HG03558 (cell line): Measurements from ENCODE around the gene SNED1.

ENCODE experiments used
- ATAC-seq: cut with Tn5 transposase; IDR thresholded peaks from one replicate; pipeline ENCODE4 v1.9.1; 2021; ENCODE audit warnings: moderate number of reproducible peaks; ENCODE audit not compliant: unreplicated experiment; ENCODE audit errors: extremely low read depth

SNED1 gene

DNA sequence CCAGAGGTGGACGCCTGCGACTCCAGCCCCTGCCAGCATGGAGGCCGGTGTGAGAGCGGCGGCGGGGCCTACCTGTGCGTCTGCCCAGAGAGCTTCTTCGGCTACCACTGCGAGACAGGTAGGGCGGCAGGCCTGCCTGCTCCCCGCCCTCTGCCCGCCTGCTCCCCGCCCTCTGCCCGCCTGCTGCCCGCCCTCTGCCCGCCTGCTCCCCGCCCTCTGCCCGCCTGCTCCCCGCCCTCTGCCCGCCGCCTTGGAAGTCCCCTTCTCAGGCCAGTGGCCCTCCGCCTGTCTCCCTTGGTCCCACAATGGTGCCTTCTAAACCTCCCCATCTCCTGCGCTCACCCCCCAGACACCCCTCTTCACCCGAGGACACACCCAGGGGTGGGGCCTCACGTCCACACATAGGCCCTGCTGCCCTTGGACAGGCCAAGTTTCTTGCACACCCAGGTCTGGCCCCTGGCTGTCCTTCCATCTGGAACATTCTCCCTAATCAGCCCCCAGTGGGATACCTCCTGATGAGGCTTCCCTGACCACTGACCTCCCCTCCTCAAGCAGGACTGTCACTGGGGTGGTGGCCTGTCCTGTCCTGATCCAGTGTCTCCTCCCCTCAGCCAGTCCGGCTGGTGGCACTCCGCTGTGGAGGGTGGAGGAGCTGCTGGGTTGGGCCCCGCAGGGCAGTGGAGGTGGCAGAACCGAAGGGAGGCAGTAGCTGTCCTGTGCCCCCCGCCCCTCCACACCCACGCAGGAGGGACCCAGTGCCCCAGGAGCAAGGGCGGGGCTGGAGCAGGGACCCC, 65.8 kb downstream of the SNED1 start:
- ATAC-seq = no peak

DNA sequence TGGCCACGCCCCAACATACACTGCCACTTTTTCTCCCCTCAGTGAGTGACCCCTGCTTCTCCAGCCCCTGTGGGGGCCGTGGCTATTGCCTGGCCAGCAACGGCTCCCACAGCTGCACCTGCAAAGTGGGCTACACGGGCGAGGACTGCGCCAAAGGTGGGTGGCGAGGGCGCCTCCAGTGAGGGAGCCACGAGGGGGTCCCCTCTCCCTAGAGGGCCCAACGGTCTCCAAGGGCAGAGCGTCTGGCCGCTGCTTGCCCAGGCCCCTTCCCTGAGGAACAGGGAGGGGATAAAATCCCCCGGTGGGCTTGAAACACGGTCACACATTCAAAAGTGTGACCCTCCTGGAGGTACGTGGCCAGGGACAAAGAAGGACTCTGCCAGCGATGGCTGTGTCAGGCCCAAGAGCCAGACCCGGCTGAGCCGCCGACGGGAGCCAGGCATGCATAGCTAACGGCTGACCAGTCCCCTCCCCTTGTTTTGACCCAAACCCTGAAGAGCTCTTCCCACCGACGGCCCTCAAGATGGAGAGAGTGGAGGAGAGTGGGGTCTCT, 66.5 kb downstream of the SNED1 start:
- no peak for ATAC-seq

DNA sequence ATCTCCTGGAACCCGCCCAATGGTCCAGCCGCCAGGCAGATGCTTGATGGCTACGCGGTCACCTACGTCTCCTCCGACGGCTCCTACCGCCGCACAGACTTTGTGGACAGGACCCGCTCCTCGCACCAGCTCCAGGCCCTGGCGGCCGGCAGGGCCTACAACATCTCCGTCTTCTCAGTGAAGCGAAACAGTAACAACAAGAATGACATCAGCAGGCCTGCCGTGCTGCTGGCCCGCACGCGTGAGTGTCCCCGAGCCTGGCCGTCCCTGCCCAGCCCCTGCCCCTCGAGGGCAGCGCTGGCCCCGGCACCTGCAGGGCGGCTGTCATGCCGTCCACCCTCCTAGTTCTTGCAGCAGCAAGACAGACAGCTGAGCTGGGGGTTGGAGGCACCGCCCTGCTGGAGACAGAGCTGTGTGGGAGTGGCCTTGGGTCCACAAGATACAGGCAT, 67.0 kb downstream of the SNED1 start:
- no peak for ATAC-seq

DNA sequence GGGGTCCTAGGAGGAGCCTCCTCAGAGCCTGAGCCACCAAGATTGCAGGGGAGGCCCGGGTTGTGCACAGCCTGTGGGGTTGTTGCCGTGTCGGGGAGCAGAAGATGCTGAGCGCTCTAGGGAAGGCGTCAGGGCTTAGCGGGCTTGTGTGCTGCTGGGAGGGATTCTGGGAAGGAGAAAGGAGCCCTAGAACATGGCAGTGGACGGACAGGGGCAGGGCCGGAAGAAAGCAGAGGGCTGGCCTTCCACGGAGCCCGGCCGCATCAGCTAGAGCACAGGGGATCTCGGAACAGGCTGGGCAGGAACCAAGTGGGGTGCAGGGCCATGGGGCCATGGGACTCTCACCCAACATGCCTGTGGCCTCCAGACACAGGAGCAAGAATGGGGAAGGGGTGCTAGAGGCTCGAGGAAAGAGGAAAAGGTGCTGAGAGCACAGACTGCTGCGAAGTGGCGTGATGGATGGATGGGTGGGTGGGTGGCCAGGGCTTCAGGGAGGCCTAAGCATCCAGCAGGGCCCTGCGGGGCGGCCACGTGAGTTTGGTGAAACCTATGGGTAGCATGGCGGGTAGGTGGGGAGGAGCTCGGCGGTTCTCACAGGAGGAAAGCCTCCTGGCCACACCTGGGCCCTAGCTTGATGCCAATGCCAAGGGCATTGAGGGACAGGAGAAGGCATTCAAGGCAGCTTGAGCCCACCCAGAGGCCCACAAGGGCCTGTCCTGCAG, 67.9 kb downstream of the SNED1 start:
- no peak for ATAC-seq

DNA sequence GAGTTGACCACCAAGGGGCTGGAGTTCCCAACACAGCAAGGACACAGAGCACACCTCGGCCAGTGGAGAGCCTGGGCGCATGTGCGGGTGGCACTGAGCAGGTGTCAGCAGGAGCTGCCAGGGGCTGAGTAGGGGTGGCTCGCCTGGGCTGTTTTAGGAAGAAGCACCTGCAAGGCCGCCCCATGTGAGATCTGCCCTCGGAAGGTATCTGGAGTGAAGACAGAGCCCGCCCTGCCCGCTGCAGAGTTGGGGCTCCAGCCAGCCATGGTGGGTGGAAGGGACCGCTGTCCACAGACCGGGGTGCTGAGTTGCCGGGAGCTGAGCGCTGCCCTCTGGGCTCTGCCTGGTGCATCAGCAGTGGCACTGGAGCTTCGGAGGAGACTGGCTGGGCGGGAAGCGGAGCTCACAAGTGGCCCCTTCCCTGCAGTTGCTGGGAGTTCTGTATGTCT, 68.5 kb downstream of the SNED1 start:
- no peak for ATAC-seq

DNA sequence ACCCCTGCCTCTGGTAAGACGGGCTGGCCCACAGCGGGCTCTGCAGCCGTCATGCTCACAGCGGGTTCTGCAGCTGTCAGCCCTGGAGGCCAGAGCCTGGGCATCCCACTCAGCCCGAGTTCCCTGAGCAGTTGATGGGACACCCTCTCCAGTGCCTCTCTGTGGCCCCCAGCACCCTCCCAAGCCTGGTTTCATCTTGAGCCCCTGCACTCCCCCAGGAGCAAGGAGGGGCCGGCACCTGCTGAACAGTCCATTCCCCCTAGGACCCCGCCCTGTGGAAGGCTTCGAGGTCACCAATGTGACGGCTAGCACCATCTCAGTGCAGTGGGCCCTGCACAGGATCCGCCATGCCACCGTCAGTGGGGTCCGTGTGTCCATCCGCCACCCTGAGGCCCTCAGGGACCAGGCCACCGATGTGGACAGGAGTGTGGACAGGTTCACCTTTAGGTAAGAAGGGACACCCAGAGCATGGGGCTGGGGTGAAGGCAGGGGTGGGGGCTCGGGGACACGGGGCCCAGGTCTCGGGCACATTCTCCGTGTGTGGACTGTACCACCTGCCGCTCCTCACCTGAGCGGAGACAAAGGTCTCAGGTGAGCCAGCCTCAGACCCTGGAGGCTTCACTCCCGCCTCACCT, 69.2 kb downstream of the SNED1 start:
- no peak for ATAC-seq

DNA sequence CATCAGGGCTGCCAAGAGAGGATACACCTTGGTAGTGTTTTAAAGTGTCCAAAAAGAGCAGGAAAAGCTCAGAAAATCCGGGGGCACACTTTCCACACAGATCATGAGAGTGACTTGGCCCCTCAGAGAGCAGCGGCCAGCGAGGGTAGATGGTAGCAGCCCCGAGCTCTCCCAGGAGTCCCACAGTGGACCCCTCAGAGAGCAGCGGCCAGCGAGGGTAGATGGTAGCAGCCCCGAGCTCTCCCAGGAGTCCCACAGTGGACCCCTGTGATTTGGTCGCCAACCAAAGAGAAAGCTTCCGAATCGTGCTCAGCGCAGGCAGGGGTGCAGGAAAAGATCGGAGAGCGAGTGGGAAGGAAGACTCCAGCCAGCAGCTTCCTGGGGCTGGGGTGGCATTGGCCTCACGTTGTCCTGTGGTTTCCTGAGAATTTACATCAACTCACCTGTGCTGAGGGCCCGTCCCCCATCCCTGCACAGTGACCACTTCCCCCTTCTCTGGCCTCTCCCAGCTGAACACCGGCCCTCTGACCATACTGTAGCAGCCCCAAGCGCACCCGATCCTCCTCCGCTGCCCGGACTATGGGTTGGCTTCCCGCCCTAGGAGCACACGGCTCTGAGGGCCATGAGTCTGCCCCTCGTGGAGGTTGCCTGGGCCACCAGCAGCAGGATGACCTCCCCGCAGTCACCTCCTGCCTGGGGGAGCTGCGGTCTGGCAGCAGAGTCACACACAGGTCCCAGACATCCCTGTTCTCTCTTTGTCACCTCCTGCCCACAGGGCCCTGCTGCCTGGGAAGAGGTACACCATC, 69.9 kb downstream of the SNED1 start:
- no peak for ATAC-seq

DNA sequence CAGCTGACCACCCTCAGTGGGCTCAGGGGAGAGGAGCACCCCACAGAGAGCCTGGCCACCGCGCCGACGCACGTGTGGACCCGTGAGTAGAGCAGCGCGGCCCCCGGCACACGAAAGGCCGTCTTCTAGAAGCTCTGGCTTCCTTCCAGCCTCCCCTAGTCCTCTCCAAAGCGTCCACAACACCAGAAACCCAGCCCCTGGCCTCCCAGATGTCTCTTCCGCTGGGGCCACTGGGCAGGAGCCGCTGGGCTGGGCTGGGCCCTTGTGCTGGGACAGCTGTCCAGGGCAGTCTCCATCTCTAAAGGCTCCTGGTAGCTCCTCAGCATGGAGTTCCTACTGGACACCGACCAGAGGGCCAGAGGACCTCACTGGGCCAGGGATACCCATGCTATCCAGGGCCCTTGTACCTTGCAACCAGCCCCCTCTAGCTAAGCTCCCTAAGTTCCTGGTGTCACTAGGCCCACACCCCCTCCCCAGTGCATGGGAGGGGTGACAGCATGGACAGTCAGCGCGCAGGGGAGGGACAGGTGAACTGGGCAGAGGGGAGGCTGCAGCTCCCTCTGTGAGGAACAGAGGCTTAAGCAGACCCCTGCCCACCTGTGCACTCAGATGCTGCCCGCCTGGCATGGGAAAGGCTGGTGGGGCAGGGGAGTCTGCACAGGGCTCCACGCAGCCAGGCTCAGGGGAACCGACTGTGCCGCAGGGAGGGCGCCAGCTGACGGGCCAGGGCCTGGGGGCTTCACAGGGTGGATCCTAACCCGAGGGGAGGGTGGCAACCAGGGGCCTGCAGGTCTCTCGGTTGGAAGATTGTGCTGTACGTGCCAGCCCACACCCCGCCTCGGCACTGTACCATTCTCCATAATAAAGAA, 70.8 kb downstream of the SNED1 start:
- ATAC-seq = no peak

DNA sequence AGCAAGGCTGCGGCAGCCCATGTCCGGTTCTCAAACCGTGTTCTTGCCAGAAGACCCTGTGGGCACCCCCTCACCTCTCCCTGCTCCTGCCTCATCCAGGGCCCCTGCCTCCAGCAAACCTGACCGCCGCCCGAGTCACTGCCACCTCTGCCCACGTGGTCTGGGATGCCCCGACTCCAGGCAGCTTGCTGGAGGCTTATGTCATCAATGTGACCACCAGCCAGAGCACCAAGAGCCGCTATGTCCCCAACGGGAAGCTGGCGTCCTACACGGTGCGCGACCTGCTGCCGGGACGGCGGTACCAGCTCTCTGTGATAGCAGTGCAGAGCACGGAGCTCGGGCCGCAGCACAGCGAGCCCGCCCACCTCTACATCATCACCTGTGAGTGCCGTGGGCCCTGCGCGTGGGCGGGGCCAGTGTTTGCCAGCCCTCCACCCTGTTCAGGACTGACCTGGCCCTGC, 71.4 kb downstream of the SNED1 start:
- no peak for ATAC-seq

DNA sequence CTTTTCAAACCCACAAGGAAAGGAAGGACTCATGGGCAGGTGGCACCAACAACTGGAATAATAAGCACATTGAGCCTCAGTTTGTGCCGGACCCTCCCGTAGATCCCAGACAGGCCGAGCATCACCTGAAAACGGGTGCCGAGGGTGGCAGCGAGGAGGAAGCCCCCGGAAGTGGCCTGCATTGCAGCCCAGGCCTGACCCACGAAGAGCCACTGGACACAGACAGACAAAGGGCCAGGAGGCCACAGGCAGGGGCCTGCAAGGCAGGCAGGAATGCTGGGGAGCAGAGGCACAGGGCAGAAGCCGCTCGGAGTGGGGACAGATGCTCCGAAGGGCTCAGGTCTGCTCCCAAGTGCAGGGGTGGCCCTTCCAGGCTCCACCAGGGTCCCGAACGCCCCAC, 71.9 kb downstream of the SNED1 start:
- ATAC-seq = no peak

DNA sequence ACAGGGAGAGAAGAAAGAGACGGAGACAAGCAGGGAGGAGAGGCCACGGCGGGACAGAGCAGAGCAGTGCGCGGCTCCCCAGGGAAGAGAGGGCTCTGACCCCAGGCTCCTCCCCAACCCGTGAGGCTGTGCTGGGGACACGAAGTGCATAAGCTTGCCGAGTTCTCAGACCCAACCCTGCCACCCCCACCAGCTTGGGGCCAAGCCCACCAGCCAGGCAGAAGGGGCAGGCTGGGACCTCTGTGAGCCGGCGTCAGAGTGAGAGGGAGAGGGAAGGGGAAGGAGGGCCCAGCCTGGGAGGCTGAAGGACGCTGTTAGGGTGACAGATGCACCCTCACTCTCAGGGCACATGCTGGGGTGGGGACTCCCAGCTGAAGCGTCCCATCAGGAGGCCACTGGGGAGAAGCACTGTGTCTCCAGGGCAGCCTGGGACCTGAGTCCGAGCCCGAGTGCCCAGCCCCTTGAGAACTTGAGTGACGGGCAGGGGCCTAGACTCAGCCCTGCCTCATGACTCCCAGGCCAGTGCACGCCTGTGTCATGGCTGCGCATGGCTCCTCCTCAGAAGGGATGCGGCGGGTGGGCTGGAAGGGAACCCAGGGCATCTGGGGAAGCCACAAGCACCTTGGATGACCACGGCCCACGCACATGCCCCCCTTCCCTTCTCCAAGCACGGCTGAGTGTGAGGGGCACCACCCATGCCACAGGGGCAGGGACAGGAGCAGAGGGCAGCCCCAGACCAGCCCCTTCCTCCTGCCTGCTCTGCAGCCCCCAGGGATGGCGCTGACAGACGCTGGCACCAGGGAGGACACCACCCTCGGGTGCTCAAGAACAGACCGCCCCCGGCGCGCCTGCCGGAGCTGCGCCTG, 72.6 kb downstream of the SNED1 start:
- no peak for ATAC-seq

DNA sequence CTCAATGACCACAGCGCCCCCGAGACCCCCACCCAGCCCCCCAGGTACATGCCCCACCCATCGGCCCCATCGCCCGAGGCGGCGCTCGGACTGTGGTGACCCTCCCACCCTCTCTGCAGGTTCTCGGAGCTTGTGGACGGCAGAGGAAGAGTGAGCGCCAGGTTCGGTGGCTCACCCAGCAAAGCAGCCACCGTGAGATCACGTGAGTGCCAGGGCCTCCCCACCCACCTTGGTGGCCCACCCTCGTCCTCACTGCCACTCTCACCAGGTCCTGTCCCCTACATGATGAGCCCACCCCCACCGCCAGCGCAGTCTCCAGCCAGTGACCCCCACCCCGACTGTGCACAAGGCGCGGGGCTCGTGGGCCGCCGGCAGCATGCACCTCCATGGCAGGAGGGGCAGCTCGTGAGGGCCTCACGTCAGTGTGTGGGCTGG, 73.3 kb downstream of the SNED1 start:
- no peak for ATAC-seq

DNA sequence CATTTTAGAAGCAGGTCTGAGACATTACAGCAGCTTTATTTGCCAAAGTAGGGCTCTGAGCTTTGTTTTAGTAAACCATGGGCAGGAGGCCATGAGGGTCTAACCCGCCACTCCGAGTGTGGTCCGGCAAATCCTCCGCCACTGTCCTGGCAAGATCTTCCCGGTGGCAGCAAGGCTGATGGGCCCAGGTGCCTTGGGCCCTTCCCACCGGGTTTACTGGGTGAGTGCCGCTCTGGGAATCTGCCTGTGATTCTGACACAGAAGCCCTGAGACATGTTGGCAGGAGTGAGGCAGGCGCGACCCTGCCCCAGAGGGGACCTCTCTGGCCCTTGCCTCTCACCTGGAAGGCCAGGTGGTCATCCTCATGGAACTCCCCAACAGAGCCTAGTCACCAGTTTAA, 73.7 kb downstream of the SNED1 start:
- ATAC-seq = no peak

DNA sequence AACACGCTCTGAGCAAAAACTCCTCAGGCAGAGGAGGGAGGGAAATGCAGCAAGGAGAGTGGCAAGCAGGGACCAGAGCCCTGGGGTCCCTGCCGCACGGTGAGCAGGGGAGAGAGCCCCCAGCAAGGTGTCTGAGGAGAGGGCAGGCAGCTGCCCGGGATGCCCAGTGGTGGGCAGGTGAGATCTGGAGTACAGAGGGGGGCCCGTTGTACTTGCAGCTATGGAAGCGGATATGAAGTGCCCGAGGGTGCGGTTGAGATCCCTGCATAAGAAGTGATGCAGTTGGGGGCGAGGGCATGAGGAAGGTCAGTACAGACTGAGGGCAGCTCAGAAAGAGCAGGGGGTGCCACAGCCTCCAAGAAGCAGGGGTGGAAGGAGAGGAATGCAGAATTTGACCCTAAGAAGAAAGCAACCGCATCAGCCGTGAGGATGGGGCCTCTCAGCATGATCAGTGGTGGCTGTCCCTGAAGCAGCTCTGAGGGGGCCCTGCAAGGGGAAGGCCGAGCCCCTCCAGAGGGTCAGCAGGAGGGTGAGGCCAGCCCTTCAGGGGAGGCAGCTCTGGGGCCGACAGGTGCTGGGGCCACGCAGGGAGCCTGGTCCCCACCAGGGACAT, 74.2 kb downstream of the SNED1 start:
- ATAC-seq = no peak

DNA sequence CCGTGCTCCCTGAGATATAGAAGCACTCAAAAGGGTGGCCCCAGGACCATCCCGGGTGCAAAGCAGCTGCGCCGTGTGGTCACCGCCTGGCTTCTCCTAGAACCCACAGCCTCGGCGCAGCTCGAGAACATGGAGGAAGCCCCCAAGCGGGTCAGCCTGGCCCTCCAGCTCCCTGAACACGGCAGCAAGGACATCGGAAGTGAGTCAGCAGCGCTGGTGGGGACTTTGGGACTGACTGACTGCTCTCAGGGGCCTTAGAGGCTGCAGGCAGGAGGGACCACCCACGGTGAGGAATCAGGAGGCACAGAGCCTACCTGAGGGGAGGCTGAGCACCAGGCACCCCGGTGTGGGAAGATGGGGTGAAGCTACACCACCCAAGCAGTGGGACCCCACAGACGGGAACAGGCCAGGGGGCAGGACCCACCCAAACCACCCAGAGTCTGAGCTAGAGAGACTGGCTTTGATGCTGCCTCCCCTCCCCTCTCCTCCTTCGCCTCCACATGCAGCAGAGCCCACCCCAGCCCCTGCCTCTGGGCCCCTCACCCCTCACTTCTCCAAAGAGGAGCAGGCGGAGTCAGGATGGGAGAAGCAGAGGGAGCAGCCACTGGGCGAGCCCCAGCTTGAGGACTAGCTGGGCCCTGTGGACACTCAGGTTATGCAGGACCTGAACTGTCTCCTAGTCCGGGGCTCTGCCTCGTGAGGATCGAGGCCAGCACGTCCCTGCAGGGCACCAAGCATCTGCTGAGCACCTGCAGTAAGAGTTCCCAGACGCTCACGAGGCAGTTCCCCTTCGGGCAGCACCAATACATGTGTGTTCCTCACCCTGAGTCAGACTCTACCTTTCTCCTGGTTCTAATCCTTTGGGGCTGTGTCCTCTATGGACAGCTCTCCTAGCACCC, 75.0 kb downstream of the SNED1 start:
- ATAC-seq = no peak

DNA sequence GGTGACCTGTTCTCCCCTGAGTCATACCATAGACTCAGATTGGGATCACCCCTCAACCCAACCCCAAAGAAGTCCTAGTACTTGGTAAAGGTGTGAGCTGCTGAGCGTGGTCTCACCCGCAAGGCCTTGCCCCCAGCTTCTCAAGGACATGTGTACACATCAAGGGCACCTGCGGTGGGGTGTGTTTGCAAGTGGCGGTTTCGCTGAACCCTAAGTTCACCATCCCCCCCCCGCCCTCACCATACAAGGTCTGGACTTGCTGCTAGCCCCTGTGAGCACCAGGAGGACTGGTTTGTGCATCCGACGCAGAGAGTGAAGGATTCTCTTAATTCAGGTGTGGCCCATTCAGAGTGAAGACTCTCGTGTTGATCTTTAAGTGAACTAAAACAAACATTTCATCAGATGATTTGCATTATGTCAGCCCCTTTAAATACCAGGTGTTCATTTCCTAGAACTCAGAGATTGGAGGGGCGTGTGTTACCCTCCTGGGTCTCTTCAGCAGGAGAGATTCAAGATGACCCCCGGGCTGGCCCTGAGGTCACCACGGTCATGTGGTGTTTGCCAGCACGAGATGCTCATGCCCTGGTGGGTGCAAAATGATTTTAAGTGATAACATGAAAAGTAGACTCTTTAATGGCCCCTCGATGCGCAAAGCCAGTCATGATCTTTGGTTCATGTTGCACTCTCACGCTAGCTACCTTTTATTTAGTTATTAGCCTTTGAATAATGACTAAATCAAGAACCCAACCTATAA, 75.8 kb downstream of the SNED1 start:
- no peak for ATAC-seq
